GM10266 (cell line): ENCODE results near the gene TTBK2.

Experiments used
- DNase-seq: peaks from one replicate; pipeline ENCODE4 v3.0.0; 2012; ENCODE audit errors: extremely low spot score
- TF ChIP-seq, protein P1 (sequence below): IDR thresholded peaks from 2 replicates; pipeline ENCODE4 v1.5.1; 2012; ENCODE audit warnings: mild to moderate bottlenecking, low read depth; ENCODE audit not compliant: control insufficient read depth, insufficient read depth; ENCODE audit errors: missing control alignments

TTBK2 gene

GRCh38 chr15:42731461-42731860 lies 189.1 kb downstream of the TTBK2 start:
- TF ChIP-seq, protein P1, sequence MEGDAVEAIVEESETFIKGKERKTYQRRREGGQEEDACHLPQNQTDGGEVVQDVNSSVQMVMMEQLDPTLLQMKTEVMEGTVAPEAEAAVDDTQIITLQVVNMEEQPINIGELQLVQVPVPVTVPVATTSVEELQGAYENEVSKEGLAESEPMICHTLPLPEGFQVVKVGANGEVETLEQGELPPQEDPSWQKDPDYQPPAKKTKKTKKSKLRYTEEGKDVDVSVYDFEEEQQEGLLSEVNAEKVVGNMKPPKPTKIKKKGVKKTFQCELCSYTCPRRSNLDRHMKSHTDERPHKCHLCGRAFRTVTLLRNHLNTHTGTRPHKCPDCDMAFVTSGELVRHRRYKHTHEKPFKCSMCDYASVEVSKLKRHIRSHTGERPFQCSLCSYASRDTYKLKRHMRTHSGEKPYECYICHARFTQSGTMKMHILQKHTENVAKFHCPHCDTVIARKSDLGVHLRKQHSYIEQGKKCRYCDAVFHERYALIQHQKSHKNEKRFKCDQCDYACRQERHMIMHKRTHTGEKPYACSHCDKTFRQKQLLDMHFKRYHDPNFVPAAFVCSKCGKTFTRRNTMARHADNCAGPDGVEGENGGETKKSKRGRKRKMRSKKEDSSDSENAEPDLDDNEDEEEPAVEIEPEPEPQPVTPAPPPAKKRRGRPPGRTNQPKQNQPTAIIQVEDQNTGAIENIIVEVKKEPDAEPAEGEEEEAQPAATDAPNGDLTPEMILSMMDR: no peak
- no peak for DNase-seq

DNA sequence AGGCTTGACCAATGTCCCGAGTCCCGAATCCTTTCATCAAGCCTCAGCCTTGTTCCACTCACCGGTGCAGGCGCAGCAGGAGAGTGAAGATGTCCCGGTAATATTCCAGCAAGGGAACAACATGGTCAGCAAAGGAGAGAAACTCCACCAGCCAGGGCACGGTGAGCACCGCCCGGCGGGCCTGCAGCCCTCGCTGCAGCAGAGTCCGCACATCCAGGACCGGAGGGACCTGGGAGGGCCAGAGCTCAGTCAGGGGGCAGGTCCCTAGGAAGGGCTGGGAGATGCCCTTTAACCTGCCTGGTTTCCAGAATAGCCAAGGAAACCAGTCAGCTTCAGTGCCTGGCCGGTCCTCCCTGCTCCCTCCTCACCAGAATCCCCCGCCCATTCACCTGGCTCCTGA lies 190.0 kb downstream of the TTBK2 start:
- DNase-seq: no peak
- TF ChIP-seq, protein P1: no peak

GRCh38 chr15:42730135-42730534 lies 190.4 kb downstream of the TTBK2 start:
- TF ChIP-seq, protein P1: no peak
- DNase-seq: no peak

DNA sequence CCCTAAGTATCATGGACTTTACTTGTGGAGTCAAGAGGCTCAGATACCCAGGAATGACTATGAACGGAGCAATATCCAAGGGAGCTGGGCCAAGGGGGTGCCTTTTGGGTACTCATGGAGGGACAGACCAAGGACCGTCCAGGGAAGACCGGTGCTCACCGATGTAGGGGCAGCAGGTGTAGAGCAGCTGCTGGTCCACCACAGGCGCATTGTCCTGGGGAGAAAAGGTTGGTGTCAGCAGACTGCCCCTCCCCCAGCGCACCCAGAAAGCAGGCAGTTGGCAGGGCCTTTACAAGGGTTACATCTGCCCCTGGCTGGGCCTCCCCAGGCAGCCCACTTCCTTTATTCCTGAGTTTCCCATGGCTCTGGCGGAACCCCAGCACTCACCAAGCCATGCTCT lies 191.2 kb downstream of the TTBK2 start:
- TF ChIP-seq, protein P1: no peak
- DNase-seq: no peak

GRCh38 chr15:42728972-42729371 lies 191.6 kb downstream of the TTBK2 start:
- no peak for DNase-seq
- TF ChIP-seq, protein P1: no peak

DNA sequence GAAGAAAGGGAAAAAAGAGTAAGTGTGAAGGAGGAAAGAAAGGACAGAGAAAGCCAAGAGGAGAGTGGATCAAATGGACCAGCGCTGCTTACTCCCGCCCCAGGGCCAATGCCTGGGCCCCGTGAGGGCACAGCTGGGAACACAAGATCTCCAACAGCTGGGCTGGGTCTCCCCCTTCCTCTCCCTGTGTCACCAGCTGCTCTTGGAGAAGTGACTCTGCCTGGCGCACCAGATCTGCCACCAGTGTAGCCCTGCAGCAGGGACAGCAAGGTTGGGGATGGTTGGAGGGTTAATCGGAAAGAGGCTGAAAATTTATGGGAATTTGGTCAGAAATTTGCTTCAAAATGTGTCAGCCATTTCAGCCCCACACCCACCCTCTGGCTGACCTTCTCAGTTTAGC lies 192.0 kb downstream of the TTBK2 start:
- TF ChIP-seq, protein P1: no peak
- DNase-seq: no peak

GRCh38 chr15:42727750-42728381 lies 192.7 kb downstream of the TTBK2 start:
- no peak for DNase-seq
- TF ChIP-seq, protein P1: no peak
